HepG2 (cell line): ENCODE data around the gene GGT1. TPM values are rescaled to one million over a fixed set of nuclear protein-coding genes. Genes with fewer than 3 reads are reported as not detected.
A peak's percentile ranks its signal among the peaks of the same experiment; 100 is the strongest.

Source experiments
- CCAR2 ChIP-seq: fragments of 200-400 bp; formaldehyde crosslinking; optimal IDR thresholded peaks from 2 replicates; pipeline ENCODE3; 2018; ENCODE audit warnings: low read depth, mild to moderate bottlenecking, low read length, moderate library complexity
- PHB2 ChIP-seq: fragments of 450-650 bp; IDR thresholded peaks from 2 replicates; pipeline ENCODE4 v1.6.1; 2018; ENCODE audit not compliant: partially characterized antibody
- SOX5 ChIP-seq: IDR thresholded peaks from 2 replicates; pipeline ENCODE4 v1.6.1; 2016; ENCODE audit warnings: borderline replicate concordance
- TOE1 ChIP-seq: sonication (generic); formaldehyde crosslinking; IDR thresholded peaks from 2 replicates; pipeline ENCODE4 v1.4.0; 2020; ENCODE audit warnings: mild to moderate bottlenecking, missing genetic modification reagents
- ZNF101 ChIP-seq: sonication (generic); formaldehyde crosslinking; IDR thresholded peaks from 2 replicates; pipeline ENCODE4 v1.4.0; 2020; ENCODE audit warnings: mild to moderate bottlenecking, low read depth, missing genetic modification reagents, borderline replicate concordance
- ZNF136 ChIP-seq: sonication (generic); formaldehyde crosslinking; IDR thresholded peaks from 2 replicates; pipeline ENCODE4 v1.8.1; 2022; ENCODE audit warnings: low read depth, mild to moderate bottlenecking, moderate library complexity, missing genetic modification reagents
- ZNF619 ChIP-seq: sonication (generic); formaldehyde crosslinking; IDR thresholded peaks from 2 replicates; pipeline ENCODE4 v1.4.0; 2020; ENCODE audit warnings: mild to moderate bottlenecking, missing genetic modification reagents
- ZNF629 ChIP-seq: sonication (generic); formaldehyde crosslinking; conservative IDR thresholded peaks from 2 replicates; pipeline ENCODE4 v1.5.0; 2020; ENCODE audit warnings: missing genetic modification reagents
- ZNF720 ChIP-seq: sonication (generic); formaldehyde crosslinking; IDR thresholded peaks from 2 replicates; pipeline ENCODE4 v1.4.0; 2020; ENCODE audit warnings: missing genetic modification reagents
- polyA plus RNA-seq, 8 experiments: library from polyadenylated mRNA; depleted of rRNA in 3 of 8; stranded (reverse) in 7 of 8; unstranded in 1 of 8; fragments of >200 nt; fragmentation: Illumina TruSeq in 4 of 8; extraction: Trizol in 4 of 8; gene quantifications; 2 replicates each; pipeline versions ENCODE4 v1.2.1 to v1.2.3, GENCODE V29; 2011 to 2016; ENCODE audit warnings: low read depth in 4 of 8, missing spikeins in 1 of 8, mixed read lengths in 1 of 8; ENCODE audit not compliant: insufficient read depth in 1 of 8
- total RNA-seq, 5 experiments: library from RNA; depleted of rRNA; stranded (reverse); fragments of >200 nt; fragmentation: Illumina TruSeq; extraction: Trizol; gene quantifications; 2 replicates each; pipeline ENCODE4 v1.2.3, GENCODE V29; 2016; ENCODE audit warnings: low read depth in 1 of 5
- TF ChIP-seq, protein P1 (sequence below): sonication (generic); formaldehyde crosslinking; IDR thresholded peaks from 2 replicates; pipeline ENCODE4 v1.4.0; 2020; ENCODE audit warnings: missing genetic modification reagents; ENCODE audit errors: not compliant biosample characterization
- TF ChIP-seq, protein P2 (sequence below), 2 experiments: IDR thresholded peaks; 2 replicates each; pipeline ENCODE4 v1.6.1; 2011 to 2012; ENCODE audit warnings: low read length in 2 of 2, borderline replicate concordance in 1 of 2, low read depth in 1 of 2, mild to moderate bottlenecking in 1 of 2, moderate library complexity in 1 of 2
- TF ChIP-seq, protein P3 (sequence below): sonication (generic); formaldehyde crosslinking; IDR thresholded peaks from 2 replicates; pipeline ENCODE4 v1.4.0; 2020; ENCODE audit warnings: missing genetic modification reagents, borderline replicate concordance
- TF ChIP-seq, protein P4 (sequence below): sonication (generic); formaldehyde crosslinking; IDR thresholded peaks from 2 replicates; pipeline ENCODE4 v1.4.0; 2020; ENCODE audit warnings: missing genetic modification reagents, borderline replicate concordance
- TF ChIP-seq, protein P5 (sequence below): sonication (generic); formaldehyde crosslinking; conservative IDR thresholded peaks from 2 replicates; pipeline ENCODE4 v1.5.0; 2020; ENCODE audit warnings: missing genetic modification reagents

The GGT1 gene
- total and polyA plus RNA-seq, 2 of the 13 experiments (the other 11 are each of a cell fraction or from before 2014, with no cell fraction given): 29.9 to 103 TPM

DNA sequence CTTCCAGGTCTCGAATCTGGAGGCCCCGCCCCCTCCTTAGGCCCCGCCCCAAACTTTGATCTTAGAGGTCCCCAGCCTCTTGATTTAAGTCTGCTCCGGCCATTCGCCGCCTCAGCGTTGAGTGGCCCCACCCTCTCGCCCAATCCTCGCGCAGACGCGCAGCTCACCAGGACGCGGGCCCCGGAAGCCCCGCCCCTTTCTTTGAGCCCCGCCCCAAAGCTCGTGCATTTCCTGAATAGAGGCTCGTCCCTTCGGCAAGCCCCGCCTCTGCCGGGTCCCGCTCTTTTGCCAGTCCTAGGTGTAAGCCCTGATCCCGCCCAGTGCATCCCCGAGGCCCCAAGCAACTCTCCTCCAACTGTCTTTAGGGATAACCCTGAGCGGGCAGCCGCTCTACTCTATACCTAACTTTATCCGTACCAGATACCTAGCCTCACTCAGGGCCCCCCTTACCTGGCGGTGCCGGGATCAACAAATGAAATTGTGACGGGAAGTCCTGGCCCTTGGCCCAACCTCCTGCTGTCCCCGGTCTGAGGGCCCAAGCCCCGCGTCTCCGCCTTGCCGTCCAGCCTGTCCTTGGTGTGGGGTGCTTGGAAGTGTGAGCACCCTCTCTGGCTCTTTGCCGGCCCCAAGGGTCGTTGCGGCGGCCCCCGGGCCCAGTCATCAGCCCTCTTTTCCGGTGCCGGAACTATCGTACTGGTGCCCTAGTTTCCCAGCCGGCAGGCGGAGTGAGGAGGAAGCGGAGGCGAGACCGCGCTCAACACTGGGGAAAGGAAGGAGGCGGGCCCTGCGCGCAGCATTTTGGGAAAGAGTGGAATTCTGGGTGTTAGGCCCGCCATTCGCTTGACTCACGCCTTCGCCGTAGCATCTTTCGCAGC is 47.6 kb upstream of the GGT1 start, which contains the start of gene SNRPD3 (continued):
- TF ChIP-seq, protein P1, sequence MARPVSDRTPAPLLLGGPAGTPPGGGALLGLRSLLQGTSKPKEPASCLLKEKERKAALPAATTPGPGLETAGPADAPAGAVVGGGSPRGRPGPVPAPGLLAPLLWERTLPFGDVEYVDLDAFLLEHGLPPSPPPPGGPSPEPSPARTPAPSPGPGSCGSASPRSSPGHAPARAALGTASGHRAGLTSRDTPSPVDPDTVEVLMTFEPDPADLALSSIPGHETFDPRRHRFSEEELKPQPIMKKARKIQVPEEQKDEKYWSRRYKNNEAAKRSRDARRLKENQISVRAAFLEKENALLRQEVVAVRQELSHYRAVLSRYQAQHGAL (CRISPR knock-in tag): peak; percentile 56
- TF ChIP-seq ZNF136 (CRISPR knock-in tag): peak; percentile 90; the same call in 1 of the 2 replicates
- TF ChIP-seq, protein P2, sequence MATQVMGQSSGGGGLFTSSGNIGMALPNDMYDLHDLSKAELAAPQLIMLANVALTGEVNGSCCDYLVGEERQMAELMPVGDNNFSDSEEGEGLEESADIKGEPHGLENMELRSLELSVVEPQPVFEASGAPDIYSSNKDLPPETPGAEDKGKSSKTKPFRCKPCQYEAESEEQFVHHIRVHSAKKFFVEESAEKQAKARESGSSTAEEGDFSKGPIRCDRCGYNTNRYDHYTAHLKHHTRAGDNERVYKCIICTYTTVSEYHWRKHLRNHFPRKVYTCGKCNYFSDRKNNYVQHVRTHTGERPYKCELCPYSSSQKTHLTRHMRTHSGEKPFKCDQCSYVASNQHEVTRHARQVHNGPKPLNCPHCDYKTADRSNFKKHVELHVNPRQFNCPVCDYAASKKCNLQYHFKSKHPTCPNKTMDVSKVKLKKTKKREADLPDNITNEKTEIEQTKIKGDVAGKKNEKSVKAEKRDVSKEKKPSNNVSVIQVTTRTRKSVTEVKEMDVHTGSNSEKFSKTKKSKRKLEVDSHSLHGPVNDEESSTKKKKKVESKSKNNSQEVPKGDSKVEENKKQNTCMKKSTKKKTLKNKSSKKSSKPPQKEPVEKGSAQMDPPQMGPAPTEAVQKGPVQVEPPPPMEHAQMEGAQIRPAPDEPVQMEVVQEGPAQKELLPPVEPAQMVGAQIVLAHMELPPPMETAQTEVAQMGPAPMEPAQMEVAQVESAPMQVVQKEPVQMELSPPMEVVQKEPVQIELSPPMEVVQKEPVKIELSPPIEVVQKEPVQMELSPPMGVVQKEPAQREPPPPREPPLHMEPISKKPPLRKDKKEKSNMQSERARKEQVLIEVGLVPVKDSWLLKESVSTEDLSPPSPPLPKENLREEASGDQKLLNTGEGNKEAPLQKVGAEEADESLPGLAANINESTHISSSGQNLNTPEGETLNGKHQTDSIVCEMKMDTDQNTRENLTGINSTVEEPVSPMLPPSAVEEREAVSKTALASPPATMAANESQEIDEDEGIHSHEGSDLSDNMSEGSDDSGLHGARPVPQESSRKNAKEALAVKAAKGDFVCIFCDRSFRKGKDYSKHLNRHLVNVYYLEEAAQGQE (IDR thresholded peaks at IDR 0.05; ENCODE audit: borderline replicate concordance in 1 of 2, low read depth in 1 of 2, low read length in 2 of 2): peak in 1 of 2 experiments; percentile 63; a peak in 1 of 4 replicates
- TF ChIP-seq, protein P3, sequence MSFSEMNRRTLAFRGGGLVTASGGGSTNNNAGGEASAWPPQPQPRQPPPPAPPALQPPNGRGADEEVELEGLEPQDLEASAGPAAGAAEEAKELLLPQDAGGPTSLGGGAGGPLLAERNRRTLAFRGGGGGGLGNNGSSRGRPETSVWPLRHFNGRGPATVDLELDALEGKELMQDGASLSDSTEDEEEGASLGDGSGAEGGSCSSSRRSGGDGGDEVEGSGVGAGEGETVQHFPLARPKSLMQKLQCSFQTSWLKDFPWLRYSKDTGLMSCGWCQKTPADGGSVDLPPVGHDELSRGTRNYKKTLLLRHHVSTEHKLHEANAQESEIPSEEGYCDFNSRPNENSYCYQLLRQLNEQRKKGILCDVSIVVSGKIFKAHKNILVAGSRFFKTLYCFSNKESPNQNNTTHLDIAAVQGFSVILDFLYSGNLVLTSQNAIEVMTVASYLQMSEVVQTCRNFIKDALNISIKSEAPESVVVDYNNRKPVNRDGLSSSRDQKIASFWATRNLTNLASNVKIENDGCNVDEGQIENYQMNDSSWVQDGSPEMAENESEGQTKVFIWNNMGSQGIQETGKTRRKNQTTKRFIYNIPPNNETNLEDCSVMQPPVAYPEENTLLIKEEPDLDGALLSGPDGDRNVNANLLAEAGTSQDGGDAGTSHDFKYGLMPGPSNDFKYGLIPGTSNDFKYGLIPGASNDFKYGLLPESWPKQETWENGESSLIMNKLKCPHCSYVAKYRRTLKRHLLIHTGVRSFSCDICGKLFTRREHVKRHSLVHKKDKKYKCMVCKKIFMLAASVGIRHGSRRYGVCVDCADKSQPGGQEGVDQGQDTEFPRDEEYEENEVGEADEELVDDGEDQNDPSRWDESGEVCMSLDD: peak; percentile 65; the same call in 1 of the 2 replicates
- TF ChIP-seq ZNF101 (CRISPR knock-in tag): no peak
- TF ChIP-seq SOX5 (CRISPR knock-in tag): peak; percentile 19; the same call in 1 of the 2 replicates
- no peak for TF ChIP-seq ZNF629 (CRISPR knock-in tag)
- 0 out of 2 replicates have a peak, but pooled peaks have one; percentile 83 for TF ChIP-seq ZNF619 (CRISPR knock-in tag)
- TF ChIP-seq, protein P4, sequence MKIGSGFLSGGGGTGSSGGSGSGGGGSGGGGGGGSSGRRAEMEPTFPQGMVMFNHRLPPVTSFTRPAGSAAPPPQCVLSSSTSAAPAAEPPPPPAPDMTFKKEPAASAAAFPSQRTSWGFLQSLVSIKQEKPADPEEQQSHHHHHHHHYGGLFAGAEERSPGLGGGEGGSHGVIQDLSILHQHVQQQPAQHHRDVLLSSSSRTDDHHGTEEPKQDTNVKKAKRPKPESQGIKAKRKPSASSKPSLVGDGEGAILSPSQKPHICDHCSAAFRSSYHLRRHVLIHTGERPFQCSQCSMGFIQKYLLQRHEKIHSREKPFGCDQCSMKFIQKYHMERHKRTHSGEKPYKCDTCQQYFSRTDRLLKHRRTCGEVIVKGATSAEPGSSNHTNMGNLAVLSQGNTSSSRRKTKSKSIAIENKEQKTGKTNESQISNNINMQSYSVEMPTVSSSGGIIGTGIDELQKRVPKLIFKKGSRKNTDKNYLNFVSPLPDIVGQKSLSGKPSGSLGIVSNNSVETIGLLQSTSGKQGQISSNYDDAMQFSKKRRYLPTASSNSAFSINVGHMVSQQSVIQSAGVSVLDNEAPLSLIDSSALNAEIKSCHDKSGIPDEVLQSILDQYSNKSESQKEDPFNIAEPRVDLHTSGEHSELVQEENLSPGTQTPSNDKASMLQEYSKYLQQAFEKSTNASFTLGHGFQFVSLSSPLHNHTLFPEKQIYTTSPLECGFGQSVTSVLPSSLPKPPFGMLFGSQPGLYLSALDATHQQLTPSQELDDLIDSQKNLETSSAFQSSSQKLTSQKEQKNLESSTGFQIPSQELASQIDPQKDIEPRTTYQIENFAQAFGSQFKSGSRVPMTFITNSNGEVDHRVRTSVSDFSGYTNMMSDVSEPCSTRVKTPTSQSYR: 0 out of 2 replicates have a peak, but pooled peaks have one; percentile 32
- TF ChIP-seq, protein P5, sequence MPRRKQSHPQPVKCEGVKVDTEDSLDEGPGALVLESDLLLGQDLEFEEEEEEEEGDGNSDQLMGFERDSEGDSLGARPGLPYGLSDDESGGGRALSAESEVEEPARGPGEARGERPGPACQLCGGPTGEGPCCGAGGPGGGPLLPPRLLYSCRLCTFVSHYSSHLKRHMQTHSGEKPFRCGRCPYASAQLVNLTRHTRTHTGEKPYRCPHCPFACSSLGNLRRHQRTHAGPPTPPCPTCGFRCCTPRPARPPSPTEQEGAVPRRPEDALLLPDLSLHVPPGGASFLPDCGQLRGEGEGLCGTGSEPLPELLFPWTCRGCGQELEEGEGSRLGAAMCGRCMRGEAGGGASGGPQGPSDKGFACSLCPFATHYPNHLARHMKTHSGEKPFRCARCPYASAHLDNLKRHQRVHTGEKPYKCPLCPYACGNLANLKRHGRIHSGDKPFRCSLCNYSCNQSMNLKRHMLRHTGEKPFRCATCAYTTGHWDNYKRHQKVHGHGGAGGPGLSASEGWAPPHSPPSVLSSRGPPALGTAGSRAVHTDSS: peak; percentile 84; the same call in 1 of the 2 replicates
- TF ChIP-seq ZNF720 (CRISPR knock-in tag): no peak
- TF ChIP-seq CCAR2: peak; percentile 49
- TF ChIP-seq PHB2: no peak
- TF ChIP-seq TOE1: peak; percentile 90
